ENCODE results near the gene DNMT3L. TPM values are rescaled to one million over a fixed set of nuclear protein-coding genes. Genes with fewer than 3 reads are reported as not detected.

The DNMT3L gene
- total RNA-seq (not detected), polyA plus RNA-seq (not detected)
- long read RNA-seq, donor 1, result 0 reads
- long read RNA-seq, donor 2, result 0 reads
- long read RNA-seq, donor 3, result 0 reads

GRCh38 chr21:44261675-44262295, at the start of gene DNMT3L:
DNMT3L (minus strand) TSS chr21:44261897; CDS start chr21:44261259, 638 bp downstream.
- ATAC-seq, result no peak
- Histone ChIP-seq H3K4me1 (no peaks in the 10 kb centered on the region), H3K4me3 (no peak within 1 kb of the TSS), H3K9me3 (peaks cover 0 to 10% (median 0%) of the 10 kb centered on the region in 11 donors), H3K27me3 (peaks cover 0 to 4% (median 0%) of the 10 kb centered on the region in 7 donors), H3K27ac (no peak within 1 kb of the TSS), H3K36me3 (no peaks in the 10 kb centered on the region)
- no peak for DNase-seq
- no peak for TF ChIP-seq CTCF (IDR thresholded peaks at IDR 0.05)
- 75 to 77% methylated on average over 16 to 19 of the region's 19 CpGs for WGBS, 2 donors
- intact Hi-C loops (cut with DNase I), result no loop called here

- peaks cover 0 to 98% (median 24%) of the 10 kb centered on the region in 9 donors for H3K36me3 ChIP-seq
- no peak for TF ChIP-seq CTCF (IDR thresholded peaks at IDR 0.05)
- intact Hi-C loops (cut with DNase I), result loop anchor here in 1 of 10 donors (10.0 kb wide), 1 partner anchor 306 kb away; no protein-coding TSS in a partner anchor
Observed at GRCh38 chr21:44310628-44311507, 49.2 kb upstream of the DNMT3L start.

GRCh38 chr21:44306936-44307704, 45.4 kb upstream of the DNMT3L start:
- Histone ChIP-seq H3K27ac (no peak overlapping the region), H3K9me3 (no peaks in the 10 kb centered on the region), H3K27me3 (no peaks in the 10 kb centered on the region), H3K36me3 (peaks cover 0 to 61% (median 18%) of the 10 kb centered on the region in 9 donors), H3K4me1 (peaks cover 26 to 46% (median 33%) of the 10 kb centered on the region in 9 donors), H3K4me3 (no peak overlapping the region)
- DNase-seq (no peak), ATAC-seq (no peak)
- no peak for TF ChIP-seq CTCF (IDR thresholded peaks at IDR 0.05)
- 87 to 89% methylated on average over 21 of the region's 21 CpGs for WGBS, 2 donors
- intact Hi-C loops (cut with DNase I), result loop anchor here in 1 of 10 donors (10.0 kb wide), 1 partner anchor 292 kb away; the partner anchor contains the start of gene TRAPPC10

More at GRCh38 chr21:44310628-44311507, 49.2 kb upstream of the DNMT3L start:
- 92 to 93% methylated on average over 26 to 28 of the region's 28 CpGs for WGBS, 2 donors
- DNase-seq (no peak), ATAC-seq (no peak)
- Histone ChIP-seq H3K27ac (no peak overlapping the region), H3K4me3 (no peak overlapping the region), H3K9me3 (no peaks in the 10 kb centered on the region), H3K27me3 (no peaks in the 10 kb centered on the region), H3K4me1 (peaks cover 0 to 11% (median 1%) of the 10 kb centered on the region in 9 donors)

Data from heart right ventricle (tissue), 16 donors.